Peyer's patch (tissue), 4 donors: ENCODE measurements around the gene MARK4.

Source experiments
- CTCF ChIP-seq, 6 experiments: fragments of 450-650 bp in 4 of 6; fragments of 200-600 bp in 2 of 6; sonication (generic) in 1 of 6; IDR thresholded peaks; one replicate each; pipeline ENCODE4 v1.5.1; 2017 to 2019; ENCODE audit warnings: antibody characterized with exemption in 6 of 6, mild to moderate bottlenecking in 3 of 6, moderate library complexity in 1 of 6
- POLR2A ChIP-seq, 2 donors: fragments of 450-650 bp; IDR thresholded peaks; one replicate each; pipeline ENCODE4 v1.5.1; 2017; ENCODE audit warnings: antibody characterized with exemption in 2 of 2, mild to moderate bottlenecking in 2 of 2, moderate library complexity in 2 of 2

DNA sequence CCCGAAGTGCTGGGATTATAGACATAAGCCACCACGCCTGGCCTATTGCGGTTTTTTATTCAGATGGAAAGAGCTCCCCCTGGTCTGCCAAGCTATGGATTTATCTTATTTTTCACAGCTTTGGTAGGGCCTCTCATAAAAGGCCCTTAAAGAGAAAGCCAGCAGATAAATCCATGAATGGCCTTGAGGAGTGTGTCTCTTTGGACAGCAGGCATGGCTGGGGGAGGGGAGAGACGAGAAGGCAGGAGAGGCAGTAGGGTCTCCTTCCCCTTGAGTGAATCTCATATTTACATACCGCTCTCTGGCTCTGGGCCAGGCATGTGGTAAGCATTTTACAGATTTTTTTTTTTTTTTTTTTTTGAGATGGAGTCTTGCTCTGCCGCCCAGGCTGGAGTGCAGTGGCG, 25.2 kb downstream of the MARK4 start:
- TF ChIP-seq CTCF (IDR thresholded peaks at IDR 0.05) (no peak), POLR2A (IDR thresholded peaks at IDR 0.05) (no peak)
